Mesenchymal stem cell (in vitro differentiated cells and primary cell): ENCODE measurements around the gene EVI5L.

Experiments used
- DNase-seq: peaks from one replicate; pipeline ENCODE4 v3.0.0-alpha.2; 2013
- H2AFZ ChIP-seq: one replicate; pipeline ENCODE4 v1.6.1; 2013; ENCODE audit warnings: low read depth, mild to moderate bottlenecking, control low read depth, inconsistent platforms, low read length, moderate library complexity
- H2AK5ac ChIP-seq: 2 replicates; pipeline ENCODE4 v1.6.1; 2013; ENCODE audit warnings: low read length, moderate library complexity, mild to moderate bottlenecking, inconsistent platforms; ENCODE audit not compliant: severe bottlenecking
- H2BK120ac ChIP-seq: one replicate; pipeline ENCODE4 v1.6.1; 2013; ENCODE audit warnings: low read depth, mild to moderate bottlenecking, inconsistent platforms, low read length, moderate library complexity
- H2BK12ac ChIP-seq, 2 experiments: one replicate each; pipeline ENCODE4 v1.6.1; 2013; ENCODE audit warnings: inconsistent platforms in 2 of 2, low read length in 2 of 2, mild to moderate bottlenecking in 2 of 2, moderate library complexity in 2 of 2, control low read depth in 1 of 2
- H2BK15ac ChIP-seq: one replicate; pipeline ENCODE4 v1.6.1; 2013; ENCODE audit warnings: mild to moderate bottlenecking, low read depth, inconsistent platforms; ENCODE audit not compliant: poor library complexity, severe bottlenecking
- H2BK5ac ChIP-seq: 2 replicates; pipeline ENCODE4 v1.6.1; 2013; ENCODE audit warnings: low read depth, mild to moderate bottlenecking, low read length, control low read depth, inconsistent platforms; ENCODE audit not compliant: poor library complexity, severe bottlenecking
- H3K14ac ChIP-seq, 2 experiments: one replicate each; pipeline ENCODE4 v1.6.1; 2013; ENCODE audit warnings: inconsistent platforms in 2 of 2, low read length in 2 of 2, control low read depth in 1 of 2, mild to moderate bottlenecking in 1 of 2, moderate library complexity in 1 of 2
- H3K18ac ChIP-seq, 2 experiments: one replicate each; pipeline ENCODE4 v1.6.1; 2013; ENCODE audit warnings: inconsistent platforms in 2 of 2, low read length in 2 of 2, control low read depth in 1 of 2, low read depth in 1 of 2, mild to moderate bottlenecking in 1 of 2
- H3K23ac ChIP-seq, 2 experiments: one replicate each; pipeline ENCODE4 v1.6.1; 2013; ENCODE audit warnings: inconsistent platforms in 2 of 2, low read length in 2 of 2, mild to moderate bottlenecking in 2 of 2, moderate library complexity in 2 of 2, control low read depth in 1 of 2
- H3K27ac ChIP-seq: 2 replicates; pipeline ENCODE4 v1.5.1; 2013; ENCODE audit warnings: mild to moderate bottlenecking, moderate library complexity, low read length, control low read depth, inconsistent platforms; ENCODE audit not compliant: poor library complexity, severe bottlenecking
- H3K27me3 ChIP-seq, 2 experiments: 2 replicates each; pipeline versions ENCODE4 v1.6.1 to v1.7.0; 2013; ENCODE audit warnings: low read length in 2 of 2, mild to moderate bottlenecking in 2 of 2, moderate library complexity in 2 of 2, control low read depth in 1 of 2, inconsistent platforms in 1 of 2; ENCODE audit not compliant: control insufficient read depth in 1 of 2, insufficient read depth in 1 of 2
- H3K36me3 ChIP-seq, 2 experiments: 2 replicates each; pipeline versions ENCODE4 v1.6.1 to v1.7.0; 2013; ENCODE audit warnings: low read length in 2 of 2, control low read depth in 1 of 2, inconsistent platforms in 1 of 2, low read depth in 1 of 2, mild to moderate bottlenecking in 1 of 2; ENCODE audit not compliant: insufficient read depth in 2 of 2, control insufficient read depth in 1 of 2
- H3K4ac ChIP-seq, 2 experiments: one replicate each; pipeline ENCODE4 v1.6.1; 2013; ENCODE audit warnings: inconsistent platforms in 2 of 2, low read length in 2 of 2, mild to moderate bottlenecking in 2 of 2, moderate library complexity in 2 of 2, control low read depth in 1 of 2, low read depth in 1 of 2
- H3K4me1 ChIP-seq: 2 replicates; pipeline ENCODE4 v1.6.1; 2013; ENCODE audit warnings: low read depth, low read length, control low read depth; ENCODE audit not compliant: control insufficient read depth, insufficient read depth
- H3K4me2 ChIP-seq: 2 replicates; pipeline ENCODE4 v1.6.1; 2013; ENCODE audit warnings: low read length, mild to moderate bottlenecking, inconsistent platforms; ENCODE audit not compliant: poor library complexity, severe bottlenecking
- H3K4me3 ChIP-seq, 2 experiments: 2 replicates each; pipeline versions ENCODE4 v1.5.1 to v1.7.0; 2013; ENCODE audit warnings: low read length in 2 of 2, mild to moderate bottlenecking in 2 of 2, control low read depth in 1 of 2, low read depth in 1 of 2; ENCODE audit not compliant: insufficient read depth in 1 of 2
- H3K79me1 ChIP-seq: replicated peaks from 2 replicates; pipeline ENCODE4 v1.6.1; 2013; ENCODE audit warnings: mild to moderate bottlenecking, control low read depth, low read length, inconsistent platforms; ENCODE audit not compliant: poor library complexity, severe bottlenecking
- H3K9ac ChIP-seq: 2 replicates; pipeline ENCODE4 v1.7.0; 2013; ENCODE audit warnings: mild to moderate bottlenecking, low read length, moderate library complexity
- H3K9me3 ChIP-seq: 2 replicates; pipeline ENCODE4 v1.7.0; 2013; ENCODE audit warnings: mild to moderate bottlenecking, low read length; ENCODE audit not compliant: control insufficient read depth
- H4K8ac ChIP-seq: one replicate; pipeline ENCODE4 v1.6.1; 2013; ENCODE audit warnings: inconsistent platforms, mild to moderate bottlenecking, low read length, moderate library complexity
- H4K91ac ChIP-seq: one replicate; pipeline ENCODE4 v1.6.1; 2013; ENCODE audit warnings: mild to moderate bottlenecking, low read length, inconsistent platforms
- WGBS: methylation state at CpG from one replicate; pipeline ENCODE4 v1.1.7; 2013; ENCODE audit warnings: mixed read lengths; 5-methylcytosine and 5-hydroxymethylcytosine counted together

Gene EVI5L

DNA sequence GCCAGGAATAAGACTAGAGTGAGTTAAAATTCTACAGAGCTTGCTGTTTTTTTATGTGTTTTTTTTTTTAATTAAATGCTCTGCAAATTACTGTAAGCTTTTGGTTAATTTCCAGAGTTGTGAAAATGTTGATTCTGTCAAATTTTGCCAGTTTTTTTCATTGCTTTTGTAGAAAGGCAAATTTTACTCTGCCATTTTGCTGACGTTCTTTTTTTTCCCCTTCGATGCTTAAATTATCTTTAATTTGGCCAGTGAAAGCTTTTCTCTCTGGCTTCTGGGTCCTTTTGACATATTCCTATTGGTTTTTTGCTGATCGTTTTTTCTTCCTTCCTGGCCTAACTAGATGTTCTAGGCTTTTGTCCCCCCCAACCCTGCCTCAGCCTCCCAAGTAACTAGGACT is 23.8 kb upstream of the EVI5L start:
- no peak overlapping the region for H3K27ac ChIP-seq
- peaks cover 0 to 39% of the 10 kb centered on the region in 2 experiments for H3K27me3 ChIP-seq
- no peak overlapping the region for H3K4ac ChIP-seq
- no peak overlapping the region for H3K4me2 ChIP-seq
- H2BK12ac ChIP-seq: no peak overlapping the region
- H2BK5ac ChIP-seq: no peak overlapping the region
- H3K4me3 ChIP-seq: no peak overlapping the region
- no peaks in the 10 kb centered on the region for H3K9me3 ChIP-seq
- no peaks in the 10 kb centered on the region for H3K4me1 ChIP-seq
- no peak overlapping the region for H4K91ac ChIP-seq
- DNase-seq: no peak
- no peak overlapping the region for H2BK120ac ChIP-seq
- no peaks in the 10 kb centered on the region for H3K79me1 ChIP-seq
- no peak overlapping the region for H4K8ac ChIP-seq
- H3K9ac ChIP-seq: no peak overlapping the region
- H2AFZ ChIP-seq: no peak overlapping the region
- H2BK15ac ChIP-seq: no peak overlapping the region
- no peak overlapping the region for H3K23ac ChIP-seq
- WGBS: 83% methylated on average over 3 of the region's 3 CpGs
- H3K36me3 ChIP-seq: no peaks in the 10 kb centered on the region
- H3K18ac ChIP-seq: no peak overlapping the region
- no peak overlapping the region for H2AK5ac ChIP-seq
- no peak overlapping the region for H3K14ac ChIP-seq

- Histone ChIP-seq H3K18ac (no peak overlapping the region), H3K4me3 (no peak overlapping the region), H3K4me1 (no peaks in the 10 kb centered on the region), H3K9ac (no peak overlapping the region), H2BK120ac (no peak overlapping the region), H2AK5ac (no peak overlapping the region), H3K27ac (no peak overlapping the region), H2AFZ (no peak overlapping the region), H3K4me2 (no peak overlapping the region), H3K4ac (no peak overlapping the region), H4K8ac (no peak overlapping the region), H3K23ac (no peak overlapping the region), H3K27me3 (peaks cover 0 to 37% of the 10 kb centered on the region in 2 experiments), H3K36me3 (no peaks in the 10 kb centered on the region), H2BK12ac (no peak overlapping the region), H3K79me1 (no peaks in the 10 kb centered on the region), H2BK15ac (no peak overlapping the region), H4K91ac (no peak overlapping the region), H2BK5ac (no peak overlapping the region), H3K14ac (no peak overlapping the region), H3K9me3 (peaks cover 6% of the 10 kb centered on the region)
- DNase-seq: no peak
- 74% methylated on average over 9 of the region's 9 CpGs for WGBS
Observed at GRCh38 chr19:7806876-7807275, 23.1 kb upstream of the EVI5L start.

- no peak overlapping the region for H3K18ac ChIP-seq
- 80% methylated on average over 5 of the region's 5 CpGs for WGBS
- H3K9me3 ChIP-seq: peaks cover 9% of the 10 kb centered on the region
- H2BK15ac ChIP-seq: no peak overlapping the region
- H3K4me1 ChIP-seq: no peaks in the 10 kb centered on the region
- H3K4me3 ChIP-seq: no peak overlapping the region
- H2AFZ ChIP-seq: no peak overlapping the region
- H3K27ac ChIP-seq: no peak overlapping the region
- H4K91ac ChIP-seq: no peak overlapping the region
- H4K8ac ChIP-seq: no peak overlapping the region
- H3K4ac ChIP-seq: no peak overlapping the region
- no peak for DNase-seq
- no peaks in the 10 kb centered on the region for H3K36me3 ChIP-seq
- peaks cover 0 to 32% of the 10 kb centered on the region in 2 experiments for H3K27me3 ChIP-seq
- H2AK5ac ChIP-seq: no peak overlapping the region
- H3K23ac ChIP-seq: no peak overlapping the region
- H3K79me1 ChIP-seq: no peaks in the 10 kb centered on the region
- H3K14ac ChIP-seq: no peak overlapping the region
- no peak overlapping the region for H2BK120ac ChIP-seq
- H3K9ac ChIP-seq: no peak overlapping the region
- no peak overlapping the region for H2BK5ac ChIP-seq
- no peak overlapping the region for H3K4me2 ChIP-seq
- no peak overlapping the region for H2BK12ac ChIP-seq
Observed at GRCh38 chr19:7808108-7808507, 21.9 kb upstream of the EVI5L start.

DNA sequence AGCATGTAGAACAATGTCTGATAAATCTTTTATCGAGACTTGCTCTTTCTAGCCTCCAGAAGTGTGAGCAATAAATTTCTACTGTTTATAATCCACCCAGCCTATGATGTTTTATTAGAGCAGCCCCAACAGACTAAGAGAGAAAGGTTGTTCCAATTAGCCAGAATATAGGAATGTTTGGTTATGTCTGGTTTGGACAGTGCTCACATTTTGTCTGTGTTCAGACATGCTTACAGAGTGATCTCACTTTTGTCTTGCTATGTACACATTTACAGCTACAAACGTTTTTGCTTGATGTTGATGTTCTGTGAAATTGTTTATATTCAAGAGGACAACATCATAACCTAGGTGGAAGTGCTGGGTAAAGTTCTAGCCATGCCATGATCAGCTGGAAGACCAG is 18.0 kb upstream of the EVI5L start:
- H4K91ac ChIP-seq: no peak overlapping the region
- peaks cover 9% of the 10 kb centered on the region for H3K9me3 ChIP-seq
- H3K18ac ChIP-seq: no peak overlapping the region
- H2BK12ac ChIP-seq: no peak overlapping the region
- no CpG with 5 or more reads among the region's 2 CpGs for WGBS
- H3K14ac ChIP-seq: no peak overlapping the region
- no peak overlapping the region for H2AFZ ChIP-seq
- DNase-seq: no peak
- no peak overlapping the region for H3K4me3 ChIP-seq
- H3K4me1 ChIP-seq: peaks cover 1% of the 10 kb centered on the region
- no peak overlapping the region for H2BK5ac ChIP-seq
- no peak overlapping the region for H2AK5ac ChIP-seq
- H3K4ac ChIP-seq: no peak overlapping the region
- no peak overlapping the region for H3K27ac ChIP-seq
- no peak overlapping the region for H2BK15ac ChIP-seq
- no peaks in the 10 kb centered on the region for H3K36me3 ChIP-seq
- no peak overlapping the region for H3K23ac ChIP-seq
- peaks cover 0 to 9% of the 10 kb centered on the region in 2 experiments for H3K27me3 ChIP-seq
- no peaks in the 10 kb centered on the region for H3K79me1 ChIP-seq
- H3K4me2 ChIP-seq: no peak overlapping the region
- no peak overlapping the region for H3K9ac ChIP-seq
- no peak overlapping the region for H4K8ac ChIP-seq
- H2BK120ac ChIP-seq: no peak overlapping the region
